Right ventricle myocardium inferior (tissue), 1 donor: Measurements from ENCODE around the gene ZBTB11. TPM values are rescaled to one million over a fixed set of nuclear protein-coding genes. Genes with fewer than 3 reads are reported as not detected.
"Not testable (repeated sequence)": the region's sequence is repeated elsewhere in the genome, so short reads cannot be mapped to it uniquely, and the experiment has no call there.

Experiments
- ATAC-seq: fragments of 200-7000 bp; cut with Tn5 transposase; one replicate; pipeline ENCODE4 v1.9.1; 2020; ENCODE audit warnings: mild to moderate bottlenecking, moderate library complexity
- DNase-seq: peaks from one replicate; pipeline ENCODE4 v3.0.0; 2021; ENCODE audit errors: missing footprints
- intact Hi-C: fragments of 100-400 bp; cut with DNase I; formaldehyde crosslinking; loops from one replicate; pipeline ENCODE4 v1.11.0; 2022
- total RNA-seq: library from RNA; stranded (reverse); fragmentation: NEBNext Ultra II Directional; extraction: Animal tissue kit (Norgen Biotek cat#: 25700); gene quantifications from one replicate; pipeline ENCODE4 v1.2.1, GENCODE V29; 2021
- donor health status: DM: no; HTN: yes; CAD: no; lungs with severe emphysema.

Gene ZBTB11
- total RNA-seq, 1 donor from 2014 or later = 9.7 TPM

DNA sequence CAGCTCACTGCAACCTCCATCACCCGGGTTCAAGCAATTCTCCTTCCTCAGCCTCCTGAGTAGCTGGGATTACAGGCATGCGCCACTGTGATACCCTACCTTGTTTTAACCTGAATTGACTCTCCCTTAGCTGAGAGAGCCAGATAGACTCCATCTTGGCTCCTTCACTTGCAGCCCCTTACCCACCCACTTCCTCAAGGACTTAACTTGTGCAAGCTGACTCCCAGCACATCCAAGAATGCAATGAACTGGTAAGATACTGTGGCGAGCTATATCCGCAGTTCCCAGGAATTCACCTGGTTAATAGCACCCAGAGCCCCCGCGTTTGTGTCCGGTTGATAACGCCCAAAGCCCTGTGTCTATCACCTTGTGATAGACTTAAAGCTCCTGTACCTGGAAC, 45.0 kb downstream of the ZBTB11 start:
- ATAC-seq, DNase-seq, intact Hi-C loops: not testable (repeated sequence)

DNA sequence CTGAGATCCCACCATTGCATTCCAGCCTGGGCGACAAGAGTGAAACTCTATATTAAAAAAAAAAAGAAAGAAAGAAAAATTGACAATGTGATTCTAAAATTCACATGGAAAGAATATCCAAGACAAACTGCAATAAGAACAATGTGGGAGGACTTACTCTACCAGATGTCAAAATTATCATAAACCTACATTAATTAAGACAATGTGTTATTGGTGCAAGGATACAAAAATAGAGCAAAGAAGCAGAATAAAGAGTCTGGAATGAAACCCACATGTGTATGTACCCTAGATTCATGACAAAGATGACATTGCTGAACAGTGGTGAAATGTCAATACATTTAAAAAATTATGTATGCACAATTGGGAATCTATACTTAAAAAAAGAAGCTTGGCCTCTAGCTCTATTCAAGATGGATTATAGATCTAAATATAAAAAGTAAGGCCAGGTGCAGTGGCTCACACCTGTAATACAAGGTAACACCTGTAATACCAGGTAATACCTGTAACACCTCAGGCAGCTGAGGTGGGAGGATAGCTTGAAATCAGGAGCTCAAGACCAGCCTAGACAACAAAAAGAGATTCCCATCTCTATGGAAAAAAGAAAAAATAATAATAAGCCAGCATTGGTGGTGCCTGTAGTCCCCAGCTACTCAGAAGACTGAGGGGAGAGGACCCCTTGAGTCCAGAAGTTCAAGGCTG, 45.7 kb downstream of the ZBTB11 start:
- ATAC-seq (no peak), DNase-seq (no peak)
- intact Hi-C loops = no loop called here

DNA sequence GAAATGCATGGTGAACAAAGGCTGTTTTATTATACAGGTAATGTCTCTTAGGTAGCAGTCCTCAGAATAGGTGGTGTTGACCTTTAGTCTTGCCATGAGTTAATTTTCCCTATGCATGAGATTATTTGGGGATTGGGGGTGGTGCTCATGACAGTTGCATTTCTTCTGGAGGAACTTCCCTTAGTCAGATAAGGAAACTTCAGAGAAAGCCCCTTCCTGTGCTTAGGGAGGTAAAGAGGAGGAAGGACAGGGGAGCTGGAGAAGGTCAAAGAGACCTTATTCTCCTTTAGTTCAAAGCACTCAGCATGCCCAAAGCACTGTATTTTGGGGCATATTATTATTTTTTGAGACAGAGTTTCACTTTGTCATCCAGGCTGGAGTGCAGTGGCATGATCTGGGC, 47.7 kb downstream of the ZBTB11 start:
- intact Hi-C loops = no loop called here
- no peak for DNase-seq
- no peak for ATAC-seq

DNA sequence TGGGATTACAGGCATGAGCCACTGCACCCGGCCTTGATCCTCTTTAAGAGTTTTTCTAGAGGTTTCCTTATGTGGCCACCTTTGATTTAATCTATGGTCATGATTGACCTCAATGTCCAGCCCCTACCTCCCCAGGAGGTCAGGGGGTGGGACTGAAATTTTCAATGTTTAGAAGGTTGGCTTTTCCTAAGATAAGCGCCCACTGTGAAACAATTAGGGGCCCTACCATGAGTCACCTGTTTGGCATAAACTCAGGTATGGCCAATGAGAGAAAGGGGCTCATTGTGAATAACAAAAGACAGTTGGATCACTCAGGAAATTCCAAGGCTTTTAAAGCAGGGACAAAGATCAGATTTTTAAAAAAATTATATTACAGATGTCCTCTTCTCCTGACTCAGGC, 51.1 kb downstream of the ZBTB11 start:
- ATAC-seq (no peak), DNase-seq (no peak)
- intact Hi-C loops = no loop called here

GRCh38 chr3:101624857-101625256, 52.1 kb downstream of the ZBTB11 start:
- intact Hi-C loops = no loop called here
- DNase-seq (no peak), ATAC-seq (no peak)

DNA sequence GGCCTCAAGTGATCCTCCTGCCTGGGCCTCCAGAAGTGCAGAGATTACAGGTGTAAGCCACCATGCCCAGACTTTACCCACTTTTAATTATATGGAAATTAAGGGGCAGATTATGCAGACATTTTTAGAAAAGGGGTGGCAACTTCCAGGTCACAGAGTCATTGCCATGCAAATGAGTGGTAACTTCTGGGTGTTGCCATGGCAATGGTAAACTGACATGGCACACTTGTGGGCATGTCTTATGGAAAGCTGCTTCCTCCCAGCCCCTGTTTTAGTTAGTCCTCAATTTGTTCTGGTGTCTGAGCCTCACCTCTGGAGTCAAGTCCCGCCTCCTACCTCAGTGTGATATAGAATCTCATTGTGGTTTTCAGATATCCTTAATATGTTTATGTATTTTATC, 53.3 kb downstream of the ZBTB11 start:
- DNase-seq (no peak), ATAC-seq (no peak)
- intact Hi-C loops = no loop called here

DNA sequence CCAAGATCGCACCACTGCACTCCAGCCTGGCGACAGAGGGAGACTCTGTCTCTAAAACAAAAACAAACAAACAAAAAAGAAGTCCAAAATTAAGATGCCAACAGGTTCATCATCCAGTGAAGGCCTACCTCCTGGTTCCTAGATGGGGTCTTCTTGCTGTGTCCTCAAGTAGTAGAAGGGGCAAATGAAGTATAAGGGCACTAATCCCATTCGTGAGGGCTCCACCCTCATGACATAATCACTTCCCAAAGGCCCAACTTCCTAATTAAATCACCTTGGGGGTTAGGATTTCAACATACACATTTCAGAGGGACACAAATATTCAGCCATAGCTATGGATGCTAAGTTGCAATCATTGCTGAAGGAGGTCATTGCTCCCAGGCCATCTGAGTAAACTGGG, 57.2 kb downstream of the ZBTB11 start:
- intact Hi-C loops = no loop called here
- ATAC-seq (no peak), DNase-seq (no peak)

- DNase-seq (no peak), ATAC-seq (no peak)
- intact Hi-C loops = no loop called here
These were observed 58.2 kb downstream of the ZBTB11 start for GRCh38 chr3:101618726-101619125.

GRCh38 chr3:101617478-101617877, 59.5 kb downstream of the ZBTB11 start:
- intact Hi-C loops = no loop called here
- no peak for DNase-seq
- no peak for ATAC-seq

DNA sequence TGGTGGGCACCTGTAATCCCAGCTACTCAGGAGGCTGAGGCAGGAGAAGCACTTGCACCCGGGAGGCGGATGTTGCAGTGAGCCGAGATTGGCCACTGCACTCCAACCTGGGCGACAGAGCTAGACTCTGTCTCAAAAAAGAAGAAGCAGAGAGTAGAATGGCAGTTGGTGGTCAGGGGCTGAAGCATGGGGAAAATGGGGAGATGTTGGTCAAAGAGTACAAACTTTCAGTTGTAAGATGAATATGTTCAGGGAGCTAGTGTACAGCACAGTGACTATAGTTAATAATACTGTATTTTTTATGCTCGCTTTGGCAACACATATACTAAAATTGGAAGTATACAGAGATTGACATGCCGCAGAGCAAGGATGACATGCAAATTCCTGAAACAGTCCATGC, 61.4 kb downstream of the ZBTB11 start:
- ATAC-seq = no peak
- DNase-seq = no peak
- intact Hi-C loops = no loop called here

- intact Hi-C loops, ATAC-seq, DNase-seq: not testable (repeated sequence)
These were observed 63.9 kb downstream of the ZBTB11 start for GRCh38 chr3:101613014-101613413.

- DNase-seq = no peak
- no peak for ATAC-seq
- intact Hi-C loops = no loop called here
These were observed 65.9 kb downstream of the ZBTB11 start for GRCh38 chr3:101611023-101611422.

- ATAC-seq, DNase-seq, intact Hi-C loops: not testable (repeated sequence)
These were observed 71.5 kb downstream of the ZBTB11 start for GRCh38 chr3:101605398-101605797.

DNA sequence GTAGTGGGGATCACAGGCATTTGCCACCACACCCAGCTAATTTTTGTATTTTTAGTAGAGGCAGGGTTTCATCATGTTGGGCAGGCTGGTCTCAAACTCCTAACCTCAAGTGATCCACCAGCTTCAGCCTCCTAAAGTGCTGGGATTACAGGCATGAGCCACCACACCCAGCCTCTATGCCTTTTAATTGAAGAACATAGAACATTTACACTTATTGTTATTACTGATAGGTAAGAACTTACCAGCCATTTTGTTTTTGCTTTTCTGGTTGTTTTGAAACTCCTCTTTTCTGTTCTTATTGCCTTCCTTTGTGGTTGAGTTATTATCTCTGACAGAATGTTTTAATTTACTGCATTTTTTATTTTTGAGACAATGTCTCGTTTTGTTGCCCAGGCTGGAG, 73.7 kb downstream of the ZBTB11 start:
- intact Hi-C loops = no loop called here
- DNase-seq (no peak), ATAC-seq (no peak)

DNA sequence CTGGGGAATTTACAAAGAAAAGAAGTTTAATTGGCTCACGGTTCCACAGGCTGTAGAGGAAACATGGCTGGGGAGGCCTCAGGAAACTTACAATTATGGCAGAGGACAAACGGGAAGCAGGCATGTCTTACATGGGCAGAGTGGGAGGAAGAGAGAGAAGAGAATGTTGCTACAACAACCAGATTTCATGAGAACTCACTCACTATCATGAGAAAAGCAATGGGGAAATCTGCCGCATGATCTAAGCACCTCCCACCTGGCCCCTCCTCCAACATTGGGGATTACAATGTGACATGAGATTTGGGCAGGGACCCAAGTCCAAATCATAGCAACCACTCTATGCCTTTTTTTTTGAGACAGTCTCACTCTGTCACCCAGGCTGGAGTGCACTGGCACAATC, 74.2 kb downstream of the ZBTB11 start:
- no peak for ATAC-seq
- intact Hi-C loops = no loop called here
- DNase-seq = no peak

Other genes starting within 250 kb of the ZBTB11 start
- gene SENP7, start 163.9 kb downstream of the ZBTB11 start, total RNA-seq = 10.3 TPM
- gene TRMT10C, start 115.3 kb downstream of the ZBTB11 start, total RNA-seq = 29.1 TPM
- 125 TPM for gene PCNP, start 103.0 kb downstream of the ZBTB11 start, total RNA-seq
- 829 TPM for gene RPL24, start 9.6 kb upstream of the ZBTB11 start, total RNA-seq
- 7.3 TPM for gene CEP97, start 47.5 kb upstream of the ZBTB11 start, total RNA-seq
- 42.0 TPM for gene NXPE3, start 102.1 kb upstream of the ZBTB11 start, total RNA-seq
- 14.8 TPM for gene NFKBIZ, start 172.4 kb upstream of the ZBTB11 start, total RNA-seq